Testis (tissue), 3 donors: ENCODE measurements around the gene TGM2. TPM values are rescaled to one million over a fixed set of nuclear protein-coding genes. Genes with fewer than 3 reads are reported as not detected.

Source experiments
- DNase-seq: peaks from one replicate; pipeline ENCODE4 v3.0.0-alpha.2; 2019
- H3K27ac ChIP-seq, 2 donors: fragments of 200-600 bp; sonication (generic); one replicate each; pipeline ENCODE4 v1.5.1; 2019
- H3K27me3 ChIP-seq: fragments of 200-600 bp; sonication (generic); one replicate; pipeline ENCODE4 v1.5.1; 2019
- H3K36me3 ChIP-seq: fragments of 200-600 bp; sonication (generic); one replicate; pipeline ENCODE4 v1.5.1; 2017; ENCODE audit warnings: low read depth; ENCODE audit errors: missing control alignments
- H3K4me1 ChIP-seq: fragments of 200-600 bp; sonication (generic); one replicate; pipeline ENCODE4 v1.5.1; 2019
- H3K4me3 ChIP-seq, 2 donors: fragments of 200-600 bp; sonication (generic); one replicate each; pipeline ENCODE4 v1.5.1; 2017 to 2019
- H3K9me3 ChIP-seq: fragments of 200-600 bp; sonication (generic); one replicate; pipeline ENCODE4 v1.5.1; 2017
- POLR2A ChIP-seq: fragments of 450-650 bp; IDR thresholded peaks from one replicate; pipeline ENCODE4 v1.6.1; 2017; ENCODE audit warnings: antibody characterized with exemption, mild to moderate bottlenecking, moderate library complexity
- WGBS, 2 donors: methylation state at CpG; one replicate each; pipeline ENCODE4 v1.1.5; 2018; 5-methylcytosine and 5-hydroxymethylcytosine counted together
- intact Hi-C: fragments of 100-400 bp; cut with DNase I; formaldehyde crosslinking; loops from one replicate; pipeline ENCODE4 v1.15.1; 2023; ENCODE audit warnings: low total_unique reads
- polyA plus RNA-seq: library from polyadenylated mRNA; stranded (reverse); fragments of 350-450 nt; fragmentation: Illumina TruSeq; extraction: RNeasy Lipid Tissue Mini Kit (QIAGEN cat#74804); gene quantifications from one replicate; pipeline ENCODE4 v1.2.3, GENCODE V29; 2014; ENCODE audit warnings: low read depth, low replicate concordance; ENCODE audit not compliant: insufficient read depth
- total RNA-seq, 2 donors: library from RNA; depleted of rRNA; stranded (reverse); fragments of >200 nt; gene quantifications; one replicate each; pipeline ENCODE4 v1.2.3, GENCODE V29; 2016
- TF ChIP-seq, protein P1 (sequence below), 3 experiments: fragments of 450-650 bp in 2 of 3; fragments of 200-600 bp in 1 of 3; sonication (generic) in 1 of 3; IDR thresholded peaks; one replicate each; pipeline ENCODE4 v1.5.1; 2016 to 2019; ENCODE audit warnings: antibody characterized with exemption in 3 of 3, mild to moderate bottlenecking in 2 of 3, moderate library complexity in 1 of 3

Gene TGM2
- total and polyA plus RNA-seq, 3 donors from 2014 or later: 3.2 to 49.0 (median 8.5) TPM

DNA sequence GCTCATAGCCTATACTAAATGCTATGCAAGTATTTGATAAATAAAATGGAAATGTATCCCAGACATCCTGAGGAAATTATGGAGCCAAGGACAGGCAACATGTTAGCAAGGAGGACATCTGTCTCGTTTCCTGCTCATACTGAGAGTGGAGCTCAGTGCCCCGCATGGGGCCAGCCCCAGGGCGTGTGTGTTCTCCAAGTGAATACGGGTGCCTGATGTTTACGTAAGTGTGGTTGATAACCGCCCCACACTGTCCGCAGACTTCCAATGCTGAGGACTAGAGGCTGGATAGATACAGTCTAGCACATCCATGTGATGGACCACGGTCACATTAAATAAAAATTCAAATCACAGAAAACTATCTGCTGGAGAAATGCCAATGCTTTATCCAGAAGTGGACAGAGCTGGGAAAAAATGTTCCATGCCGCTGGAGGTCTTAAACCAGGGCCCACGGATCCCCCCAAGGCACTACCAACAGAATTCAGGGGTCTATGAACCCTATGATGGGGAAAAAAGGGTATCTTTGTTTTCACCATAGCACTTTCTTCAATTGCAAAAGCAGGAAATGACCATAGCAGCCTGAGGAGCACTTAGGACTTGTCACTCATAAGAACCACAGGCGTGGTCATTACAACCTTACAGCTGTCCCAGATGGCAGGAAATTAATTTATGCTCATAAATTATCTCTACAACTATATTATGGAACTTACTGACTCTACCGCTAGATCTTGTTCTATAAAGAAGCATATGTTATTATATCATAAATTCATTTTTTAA, 24.9 kb downstream of the TGM2 start:
- no peaks in the 10 kb centered on the region for H3K9me3 ChIP-seq
- H3K27ac ChIP-seq: no peak overlapping the region
- H3K4me3 ChIP-seq: no peak overlapping the region
- intact Hi-C loops: no loop called here
- DNase-seq: no peak
- peaks cover 16% of the 10 kb centered on the region for H3K4me1 ChIP-seq
- no peaks in the 10 kb centered on the region for H3K36me3 ChIP-seq
- H3K27me3 ChIP-seq: no peaks in the 10 kb centered on the region
- 83 to 90% methylated on average over 12 of the region's 12 CpGs for WGBS, 2 donors
- TF ChIP-seq POLR2A: no peak
- TF ChIP-seq, protein P1, sequence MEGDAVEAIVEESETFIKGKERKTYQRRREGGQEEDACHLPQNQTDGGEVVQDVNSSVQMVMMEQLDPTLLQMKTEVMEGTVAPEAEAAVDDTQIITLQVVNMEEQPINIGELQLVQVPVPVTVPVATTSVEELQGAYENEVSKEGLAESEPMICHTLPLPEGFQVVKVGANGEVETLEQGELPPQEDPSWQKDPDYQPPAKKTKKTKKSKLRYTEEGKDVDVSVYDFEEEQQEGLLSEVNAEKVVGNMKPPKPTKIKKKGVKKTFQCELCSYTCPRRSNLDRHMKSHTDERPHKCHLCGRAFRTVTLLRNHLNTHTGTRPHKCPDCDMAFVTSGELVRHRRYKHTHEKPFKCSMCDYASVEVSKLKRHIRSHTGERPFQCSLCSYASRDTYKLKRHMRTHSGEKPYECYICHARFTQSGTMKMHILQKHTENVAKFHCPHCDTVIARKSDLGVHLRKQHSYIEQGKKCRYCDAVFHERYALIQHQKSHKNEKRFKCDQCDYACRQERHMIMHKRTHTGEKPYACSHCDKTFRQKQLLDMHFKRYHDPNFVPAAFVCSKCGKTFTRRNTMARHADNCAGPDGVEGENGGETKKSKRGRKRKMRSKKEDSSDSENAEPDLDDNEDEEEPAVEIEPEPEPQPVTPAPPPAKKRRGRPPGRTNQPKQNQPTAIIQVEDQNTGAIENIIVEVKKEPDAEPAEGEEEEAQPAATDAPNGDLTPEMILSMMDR (IDR thresholded peaks at IDR 0.05): no peak

DNA sequence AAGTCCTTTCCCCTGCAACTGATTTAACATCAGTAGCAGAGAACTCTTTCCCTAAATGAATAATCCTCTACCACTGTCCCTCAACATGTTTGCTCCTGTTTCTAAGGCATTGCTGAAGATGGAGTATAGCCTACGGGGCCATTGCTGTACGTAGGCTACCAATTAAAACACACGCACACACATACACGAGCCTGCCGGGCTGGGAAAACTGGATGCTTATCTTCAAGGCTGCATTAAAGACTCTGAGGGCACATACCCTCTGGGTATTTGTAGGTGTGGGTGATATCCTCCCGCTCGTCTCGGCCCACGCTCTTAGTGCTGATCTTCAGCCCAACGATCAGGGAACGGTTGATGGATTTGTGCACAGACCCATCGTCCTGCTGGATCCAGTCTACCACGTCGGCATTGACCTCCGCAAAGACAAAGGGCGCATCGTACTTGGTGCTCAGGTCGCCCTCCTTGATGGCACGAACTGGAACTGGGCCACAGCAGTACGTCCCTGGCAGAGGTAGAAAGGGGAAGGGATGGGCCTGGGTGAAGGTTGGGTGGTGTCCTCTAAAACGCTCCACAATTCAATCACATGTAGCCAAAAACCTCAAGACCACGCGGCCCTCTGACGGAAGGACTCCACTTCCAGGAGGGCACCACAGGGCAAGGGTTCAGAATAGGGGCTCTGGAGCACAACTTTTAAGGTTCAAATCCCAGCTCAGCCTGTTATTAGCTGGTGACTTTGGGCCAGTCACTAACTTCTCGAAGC, 25.7 kb downstream of the TGM2 start:
- no peak for DNase-seq
- no peaks in the 10 kb centered on the region for H3K36me3 ChIP-seq
- no peaks in the 10 kb centered on the region for H3K27me3 ChIP-seq
- peaks cover 14% of the 10 kb centered on the region for H3K4me1 ChIP-seq
- H3K4me3 ChIP-seq: no peak overlapping the region
- no peak overlapping the region for H3K27ac ChIP-seq
- intact Hi-C loops: no loop called here
- 91 to 93% methylated on average over 25 of the region's 25 CpGs for WGBS, 2 donors
- no peaks in the 10 kb centered on the region for H3K9me3 ChIP-seq
- TF ChIP-seq POLR2A: no peak
- TF ChIP-seq, protein P1 (IDR thresholded peaks at IDR 0.05): no peak

DNA sequence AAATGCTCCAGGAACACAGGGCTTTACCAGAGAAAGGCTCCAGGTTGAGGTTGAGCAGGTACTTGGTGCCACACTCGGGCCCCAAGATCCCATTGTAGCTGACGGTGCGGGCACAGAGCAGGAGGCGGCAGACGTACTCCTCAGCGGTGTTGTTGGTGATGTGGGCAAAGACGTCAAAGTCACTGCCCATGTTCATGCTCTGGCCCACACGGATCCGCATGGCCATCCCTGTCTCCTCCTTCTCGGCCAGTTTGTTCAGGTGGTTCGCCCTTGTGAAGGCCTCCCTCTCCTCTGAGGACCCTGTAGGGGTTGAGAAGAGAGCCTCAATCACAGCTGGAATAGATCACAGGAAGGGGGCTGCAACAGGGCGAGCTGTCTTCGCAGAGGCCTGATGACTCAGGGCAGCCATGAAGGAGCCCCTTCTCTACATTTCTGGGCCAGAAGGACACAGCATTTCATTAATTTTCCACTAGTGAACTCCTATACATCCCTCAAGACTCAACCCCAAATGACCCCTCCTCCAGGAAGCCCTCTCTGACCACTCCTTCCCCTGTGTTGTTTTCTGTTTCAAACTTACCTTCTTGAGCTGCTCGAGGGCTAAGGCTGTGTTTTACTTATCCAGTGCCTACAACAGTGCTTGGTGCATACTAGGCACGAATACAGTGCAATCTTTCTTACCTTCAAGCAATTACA, 26.8 kb downstream of the TGM2 start:
- TF ChIP-seq, protein P1 (IDR thresholded peaks at IDR 0.05): no peak
- TF ChIP-seq POLR2A: no peak
- no peak overlapping the region for H3K4me3 ChIP-seq
- peaks cover 10% of the 10 kb centered on the region for H3K4me1 ChIP-seq
- H3K27ac ChIP-seq: no peak overlapping the region
- DNase-seq: no peak
- H3K36me3 ChIP-seq: no peaks in the 10 kb centered on the region
- H3K9me3 ChIP-seq: no peaks in the 10 kb centered on the region
- 93 to 94% methylated on average over 15 of the region's 15 CpGs for WGBS, 2 donors
- H3K27me3 ChIP-seq: no peaks in the 10 kb centered on the region
- intact Hi-C loops: no loop called here

DNA sequence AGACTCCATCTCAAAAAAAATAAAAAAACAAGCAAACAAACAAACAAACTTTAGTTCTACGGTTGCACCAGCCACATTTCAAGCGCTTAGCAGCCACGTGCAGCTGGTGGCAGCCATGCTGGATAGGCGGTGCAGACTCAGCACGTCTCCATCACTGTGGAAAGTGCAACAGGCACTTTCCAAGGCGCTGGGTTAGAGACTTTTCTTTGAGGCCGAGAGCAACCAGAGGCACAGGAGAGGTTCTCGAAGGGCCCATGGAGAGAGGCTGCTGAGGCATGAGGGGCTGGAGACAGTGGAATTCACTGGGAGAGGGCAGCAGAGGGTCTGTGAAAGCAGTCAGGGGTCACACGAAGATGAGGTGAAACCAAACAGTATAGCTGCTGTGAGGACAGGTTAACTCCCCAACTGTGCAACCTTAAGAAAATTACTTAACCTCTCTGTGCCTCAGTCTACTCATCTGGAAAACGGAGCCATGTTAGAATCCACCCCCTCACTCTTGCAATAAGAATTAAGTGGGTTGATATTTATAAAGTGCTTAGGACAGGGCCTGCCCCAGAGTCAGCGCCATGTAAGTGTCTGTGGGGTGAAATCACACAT, 27.5 kb downstream of the TGM2 start:
- intact Hi-C loops: no loop called here
- Histone ChIP-seq H3K4me1 (peaks cover 10% of the 10 kb centered on the region), H3K9me3 (no peaks in the 10 kb centered on the region), H3K27me3 (no peaks in the 10 kb centered on the region), H3K4me3 (no peak overlapping the region), H3K36me3 (no peaks in the 10 kb centered on the region), H3K27ac (no peak overlapping the region)
- no peak for DNase-seq
- TF ChIP-seq, protein P1 (IDR thresholded peaks at IDR 0.05): no peak
- TF ChIP-seq POLR2A: no peak
- WGBS, 2 donors: 94 to 98% methylated on average over 11 of the region's 11 CpGs
